Stimulated activated CD4-positive, alpha-beta T cell treated with anti-CD3 and anti-CD28 coated beads, TNF-alpha, amount 100 ng/mL, for 1 hour (primary cell): ENCODE data around the gene PTPRN2.

Source experiments
- DNase-seq, 3 donors: peaks; one replicate each; pipeline ENCODE4 v3.0.0-alpha.2; 2020; ENCODE audit warnings: low read depth in 3 of 3, low spot score in 1 of 3

The PTPRN2 gene

GRCh38 chr7:157558516-157558874, 1029.1 kb downstream of the PTPRN2 start:
- no peak for DNase-seq

GRCh38 chr7:157558061-157558460, 1029.6 kb downstream of the PTPRN2 start:
- DNase-seq = no peak

GRCh38 chr7:157557263-157557662, 1030.4 kb downstream of the PTPRN2 start:
- DNase-seq = no peak

- DNase-seq = no peak
Observed at GRCh38 chr7:157556642-157556944, 1031.0 kb downstream of the PTPRN2 start.

GRCh38 chr7:157555944-157556641, 1031.5 kb downstream of the PTPRN2 start:
- DNase-seq = no peak

GRCh38 chr7:157555313-157555712, 1032.3 kb downstream of the PTPRN2 start:
- no peak for DNase-seq

GRCh38 chr7:157554393-157555238, 1033.0 kb downstream of the PTPRN2 start:
- DNase-seq = no peak

- DNase-seq = no peak
Observed at GRCh38 chr7:157553256-157553655, 1034.4 kb downstream of the PTPRN2 start.

- DNase-seq = no peak
Observed at GRCh38 chr7:157552295-157552993, 1035.2 kb downstream of the PTPRN2 start.

GRCh38 chr7:157551325-157552070, 1036.1 kb downstream of the PTPRN2 start:
- no peak for DNase-seq

GRCh38 chr7:157550300-157551275, 1037.0 kb downstream of the PTPRN2 start:
- no peak for DNase-seq

GRCh38 chr7:157549612-157550299, 1037.9 kb downstream of the PTPRN2 start:
- no peak for DNase-seq

GRCh38 chr7:157548691-157549303, 1038.8 kb downstream of the PTPRN2 start:
- no peak for DNase-seq

GRCh38 chr7:157547611-157548010, 1040.0 kb downstream of the PTPRN2 start:
- no peak for DNase-seq

GRCh38 chr7:157547102-157547501, 1040.5 kb downstream of the PTPRN2 start:
- no peak for DNase-seq

GRCh38 chr7:157545681-157546060, 1042.0 kb downstream of the PTPRN2 start:
- DNase-seq = no peak

- DNase-seq = no peak
Observed at GRCh38 chr7:157544980-157545680, 1042.5 kb downstream of the PTPRN2 start.

GRCh38 chr7:157544226-157544625, 1043.4 kb downstream of the PTPRN2 start:
- DNase-seq = no peak

- DNase-seq = no peak
Observed at GRCh38 chr7:157543791-157544190, 1043.8 kb downstream of the PTPRN2 start.
